GM21529 (cell line): ENCODE results near the gene IQCN.

Source experiments
- ATAC-seq: cut with Tn5 transposase; IDR thresholded peaks from one replicate; pipeline ENCODE4 v1.9.1; 2021; ENCODE audit not compliant: unreplicated experiment

The IQCN gene

GRCh38 chr19:18274219-18274780, at the start of gene IQCN:
TSS of gene IQCN (minus strand) at chr19:18274452. CDS start at chr19:18269478, 4,974 bp downstream.
- ATAC-seq: no peak

DNA sequence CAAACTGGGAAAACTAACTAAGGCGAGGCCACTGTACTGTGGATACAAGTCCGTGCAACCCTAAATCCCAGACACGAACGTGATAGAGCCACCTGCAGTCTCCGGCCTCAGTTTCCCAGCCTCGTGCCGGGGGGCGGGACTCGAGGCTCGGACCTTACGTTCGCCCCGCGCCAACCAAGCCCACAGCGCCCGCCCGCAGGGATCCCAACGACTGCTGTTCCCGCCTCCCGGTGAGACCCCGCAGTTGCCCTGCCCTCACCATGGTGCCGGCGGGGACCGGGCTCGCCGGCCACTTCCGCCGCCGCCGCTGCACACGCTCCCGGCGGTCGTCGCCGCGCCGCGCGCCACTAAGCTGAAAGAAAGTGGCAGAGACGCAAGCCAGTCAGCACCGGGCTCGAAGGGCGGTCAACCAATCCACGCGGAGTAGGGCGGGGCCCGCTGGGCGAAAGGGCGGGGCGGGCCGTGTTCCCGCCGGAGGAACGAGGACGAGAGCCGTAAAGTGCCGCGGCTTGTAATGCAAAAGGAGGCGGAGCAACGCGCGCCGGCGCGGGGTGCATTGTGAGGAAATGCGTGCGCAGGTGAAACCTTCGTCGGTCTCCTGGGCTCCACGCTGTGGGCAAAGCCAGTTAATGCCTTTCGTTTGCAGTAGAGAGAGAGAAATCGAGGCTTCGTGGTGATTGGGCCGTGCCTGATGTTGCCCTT, 48.7 kb upstream of the IQCN start, which contains the start of gene LSM4:
Gene LSM4 (minus strand): TSS at position 318 of the 702 bp plus-strand sequence. CDS start 56 bp downstream, at position 262.
- peak; percentile 87 for ATAC-seq

DNA sequence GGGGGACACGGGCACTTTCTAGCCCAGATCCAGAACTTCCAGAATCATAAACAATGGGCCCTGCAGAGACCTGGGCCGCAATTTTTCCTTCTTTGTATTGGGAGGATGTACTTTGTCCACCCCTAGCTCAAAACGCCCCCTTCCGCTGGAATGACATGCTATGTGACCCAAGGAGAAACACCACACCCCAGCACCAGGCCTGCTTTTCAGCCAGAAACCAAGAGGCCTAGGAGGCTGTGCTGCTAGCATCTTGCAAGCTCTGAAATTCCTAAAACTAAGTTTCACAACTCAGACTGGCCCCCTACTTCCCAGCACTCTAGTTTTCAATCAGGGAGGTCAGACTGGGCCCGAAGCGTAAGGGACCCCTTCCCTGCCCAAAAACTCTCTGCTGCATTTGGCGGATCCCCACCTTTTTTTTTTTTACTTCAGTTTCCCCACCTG, 48.1 kb upstream of the IQCN start:
- ATAC-seq: no peak

- no peak for ATAC-seq
These were observed 47.5 kb upstream of the IQCN start for GRCh38 chr19:18321734-18322102.

- ATAC-seq: no peak
These were observed 46.8 kb upstream of the IQCN start for GRCh38 chr19:18320865-18321733.

DNA sequence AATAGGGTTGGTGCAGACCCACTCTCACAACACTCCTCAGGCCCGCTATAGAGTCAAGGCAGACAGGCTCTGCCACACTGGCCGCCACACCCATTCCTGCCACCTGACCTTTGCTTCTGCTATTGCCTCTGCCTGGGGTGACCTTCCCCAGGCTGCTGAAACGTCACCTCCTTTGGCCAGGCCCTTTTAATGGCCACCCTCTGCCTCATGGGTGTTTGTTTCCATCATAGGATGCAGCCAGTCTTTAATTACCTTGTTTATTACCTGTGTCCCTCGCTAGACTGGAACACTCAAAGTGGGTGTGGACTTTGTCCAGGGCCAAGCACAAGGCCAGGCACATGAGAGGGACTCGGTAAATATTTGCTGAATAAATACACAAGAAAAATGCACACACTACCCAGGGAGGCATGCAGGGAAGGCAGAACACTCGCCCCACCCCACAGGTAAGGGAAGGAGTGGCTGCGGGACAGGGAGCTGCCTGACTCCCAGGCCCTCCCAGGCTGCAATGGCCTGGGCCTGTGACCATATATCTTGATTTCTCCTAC, 45.4 kb upstream of the IQCN start:
- ATAC-seq: no peak

DNA sequence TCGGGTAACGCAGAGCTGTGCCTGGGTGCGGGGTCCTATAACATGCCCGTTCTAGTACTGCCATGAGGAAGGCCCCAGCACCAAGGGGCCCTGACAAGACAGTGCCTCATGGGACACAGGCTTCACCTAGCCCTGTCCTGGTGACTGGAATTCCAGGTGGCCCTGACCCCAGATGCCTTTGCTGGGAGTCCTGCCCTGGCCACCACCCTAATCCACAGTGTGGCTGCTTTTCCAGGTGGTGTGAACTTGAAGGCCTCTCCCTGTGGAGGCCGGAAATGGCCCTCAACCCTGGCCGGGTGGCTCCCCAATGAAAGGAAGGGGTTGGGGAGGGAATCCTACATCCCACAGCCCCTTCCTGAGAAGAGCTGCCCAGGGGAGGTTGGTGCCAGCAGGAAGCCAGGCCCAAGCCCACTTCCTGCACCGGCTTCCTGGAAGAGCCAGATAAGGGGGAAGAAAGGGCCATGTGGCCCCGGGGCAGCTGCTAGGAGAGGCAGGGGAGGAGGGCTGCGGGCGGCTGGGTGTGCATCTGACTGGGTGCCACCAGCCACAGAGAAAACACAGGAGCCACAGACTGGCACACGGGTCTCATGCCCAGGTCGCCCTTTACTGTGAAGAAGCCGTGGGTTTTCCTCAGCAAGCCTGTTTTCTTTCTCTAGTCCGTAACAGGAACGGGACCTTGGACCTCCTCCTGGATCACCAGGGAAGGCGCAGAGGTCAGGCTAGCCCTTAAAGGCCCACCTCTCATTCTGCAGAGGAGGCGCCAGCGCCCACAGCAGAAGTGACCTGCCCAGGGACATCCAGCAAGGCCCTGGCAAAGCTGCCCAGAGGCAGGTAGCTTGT, 43.9 kb upstream of the IQCN start:
- ATAC-seq: no peak

GRCh38 chr19:18313398-18313797, 39.1 kb upstream of the IQCN start:
- ATAC-seq: no peak

DNA sequence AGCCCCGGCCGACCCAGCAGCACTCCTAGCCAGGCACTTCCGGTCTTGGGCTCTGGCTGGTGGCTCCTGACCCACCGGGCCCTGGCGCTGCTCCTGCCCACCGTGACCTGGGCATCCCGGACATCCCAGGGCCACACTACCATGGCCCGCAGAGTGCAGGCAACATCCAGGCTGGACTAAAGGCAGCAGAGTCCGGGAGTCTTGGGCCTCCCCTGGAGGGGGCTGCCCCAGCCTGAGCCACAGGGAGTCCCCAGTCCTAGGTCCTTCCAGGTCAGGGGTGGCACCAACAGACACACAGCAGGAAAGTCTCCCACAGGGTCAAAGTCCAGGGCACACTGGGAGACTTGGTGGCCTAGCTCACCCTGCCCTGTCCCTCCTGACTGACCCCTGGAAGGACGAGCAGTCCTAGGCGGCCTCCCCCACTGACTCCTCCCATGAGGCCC, 37.9 kb upstream of the IQCN start:
- ATAC-seq: no peak

- ATAC-seq: no peak
These were observed 37.3 kb upstream of the IQCN start for GRCh38 chr19:18311502-18312091.

DNA sequence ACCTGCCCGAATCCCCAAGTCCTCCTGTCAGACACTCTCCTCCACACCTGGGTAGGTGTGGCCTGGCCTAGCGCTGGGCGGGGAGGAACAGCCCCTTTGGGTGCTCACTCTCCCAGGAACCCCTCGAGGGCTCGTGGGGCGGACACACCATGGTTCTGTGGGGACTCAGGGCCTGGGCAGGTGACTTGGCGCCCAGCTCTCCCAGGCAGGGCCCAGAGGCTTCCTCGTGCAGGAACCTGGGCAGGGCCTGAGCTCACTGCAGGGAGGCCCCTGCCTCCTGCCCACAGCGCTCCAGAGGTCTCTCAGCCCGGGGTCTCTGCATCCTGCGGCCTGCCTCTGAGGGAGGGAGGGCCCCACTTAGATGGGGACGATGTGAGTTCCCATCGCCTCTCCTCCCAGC, 36.7 kb upstream of the IQCN start:
- no peak for ATAC-seq

DNA sequence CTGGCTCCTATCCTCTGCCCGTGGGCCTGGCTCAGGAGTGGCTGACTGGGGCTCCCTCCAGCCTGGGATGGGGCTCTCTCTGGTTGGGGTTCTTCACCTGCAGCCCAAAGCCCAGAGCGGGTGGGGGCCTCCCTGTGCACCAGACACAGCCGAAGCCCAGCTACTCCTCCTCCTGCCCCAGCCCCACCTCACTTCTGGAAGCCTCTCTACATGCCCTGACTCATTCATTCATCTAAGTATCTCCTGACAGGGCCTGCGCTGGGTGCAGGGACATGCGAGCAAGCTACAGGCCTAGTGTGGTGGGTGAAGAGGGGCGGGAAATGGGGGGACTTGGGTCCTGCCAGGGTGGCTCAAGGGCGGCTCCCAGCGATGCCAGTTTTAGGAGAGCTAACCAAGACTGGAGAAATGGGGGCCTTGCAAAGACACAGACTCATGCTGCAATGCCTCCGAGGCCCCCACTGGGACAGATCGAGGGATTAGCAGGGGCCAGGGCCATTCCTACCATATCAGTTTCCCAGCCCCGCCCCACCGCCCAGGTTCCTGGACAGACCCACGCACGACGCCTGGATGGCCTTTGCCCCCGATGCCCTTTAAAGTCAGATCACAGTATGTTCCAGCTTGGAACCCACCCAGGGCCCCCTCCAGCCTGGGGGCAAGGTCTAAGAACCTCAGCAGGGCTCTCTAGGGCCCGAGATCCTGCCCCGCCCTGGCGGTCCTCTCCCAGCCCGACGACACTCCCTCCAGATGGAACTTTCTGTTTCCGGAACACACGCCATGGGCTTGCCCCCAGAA, 36.1 kb upstream of the IQCN start:
- ATAC-seq: no peak

GRCh38 chr19:18309525-18310064, 35.3 kb upstream of the IQCN start:
- no peak for ATAC-seq

DNA sequence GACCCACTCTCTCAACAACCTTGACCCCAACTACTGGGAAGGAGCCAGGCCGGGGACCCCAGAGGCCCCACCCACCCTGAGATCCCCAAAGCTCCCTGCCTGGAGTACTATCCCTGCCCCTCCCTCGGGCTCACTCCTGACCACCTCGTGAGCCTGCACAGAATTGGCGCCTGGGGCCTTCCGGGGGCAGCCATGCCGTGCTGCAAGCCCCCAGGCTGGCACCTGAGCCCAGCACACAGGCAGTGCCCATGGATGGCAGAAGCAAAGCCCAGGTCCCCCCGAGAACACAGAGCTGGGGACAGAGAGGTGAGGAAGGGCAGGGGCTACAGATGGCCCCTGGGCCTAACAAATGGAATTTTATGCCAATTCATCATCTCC, 34.7 kb upstream of the IQCN start:
- ATAC-seq: no peak

- no peak for ATAC-seq
These were observed 34.0 kb upstream of the IQCN start for GRCh38 chr19:18308051-18308947.

DNA sequence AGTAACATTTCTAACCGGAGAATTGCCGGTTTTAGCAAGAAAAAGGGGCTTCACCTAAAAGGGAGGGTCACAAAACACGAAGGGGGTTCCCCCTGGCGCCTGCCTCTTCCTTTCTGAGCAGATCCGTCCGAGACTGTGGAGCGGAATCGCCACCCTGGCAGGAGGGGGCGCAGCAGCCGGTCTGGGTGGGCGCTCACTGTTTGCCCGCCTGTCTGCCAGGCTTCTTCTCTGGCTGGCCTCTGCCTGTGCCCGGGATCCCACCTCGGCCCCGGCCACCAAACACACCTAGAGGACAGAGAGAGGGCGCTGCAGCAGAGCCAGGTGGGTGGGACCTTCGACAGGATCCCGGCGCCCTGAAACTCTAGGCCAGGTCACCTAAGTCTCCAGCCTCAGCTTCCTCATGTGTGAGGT, 33.0 kb upstream of the IQCN start:
- ATAC-seq: no peak

DNA sequence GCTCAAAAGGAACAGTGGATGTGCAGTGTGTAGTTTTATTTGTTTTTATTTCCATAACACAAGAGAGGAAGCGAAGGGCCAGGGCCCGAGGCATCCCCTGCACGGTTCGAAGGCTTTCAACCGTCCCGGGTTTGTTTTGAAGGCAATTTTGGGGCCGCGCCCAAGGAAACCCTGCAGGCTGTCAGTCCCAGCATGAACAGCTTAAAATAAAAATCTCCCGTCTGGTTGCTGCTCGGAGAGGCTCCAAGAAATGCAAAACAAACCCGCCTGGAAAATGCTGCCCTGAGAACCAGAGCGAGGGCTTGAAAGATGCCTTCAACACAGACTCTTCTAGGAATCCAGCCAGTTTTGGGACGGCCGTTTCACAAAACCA, 32.6 kb upstream of the IQCN start:
- no peak for ATAC-seq

GRCh38 chr19:18306209-18306887, 32.1 kb upstream of the IQCN start:
- no peak for ATAC-seq
